ENCODE results near the gene TTF2. TPM values are rescaled to one million over a fixed set of nuclear protein-coding genes. Genes with fewer than 3 reads are reported as not detected.
A peak's percentile ranks its signal among the peaks of the same experiment; 100 is the strongest.

TTF2 gene
- total and polyA plus RNA-seq, 2 of the 8 experiments (the other 6 are each of a cell fraction or from before 2014, with no cell fraction given): 16.9 to 89.6 TPM

- Histone ChIP-seq H2AFZ (ENCODE audit: low read length) (no peak overlapping the region), H2BK5ac (ENCODE audit: low read depth, low read length) (no peak overlapping the region), H4K91ac (replicated peaks; ENCODE audit: insufficient read length, low read length) (no peak overlapping the region), H4K5ac (ENCODE audit: insufficient read length, low read depth, low read length) (no peak overlapping the region), H4K20me1 (replicated peaks in 1 of 2; ENCODE audit: control insufficient read depth in 1 of 2, insufficient read depth in 2 of 2, low read length in 2 of 2) (no peaks in the 10 kb centered on the region), H3K27ac (ENCODE audit: low read depth, low read length) (no peak overlapping the region), H3K79me2 (ENCODE audit: control insufficient read depth in 1 of 2, insufficient read depth in 2 of 2, low read length in 2 of 2) (peaks cover 0 to 3% of the 10 kb centered on the region in 2 experiments; a peak in 1 of 4 replicates), H3K4ac (replicated peaks; ENCODE audit: insufficient read length, low read depth, low read length) (no peak overlapping the region), H3K4me3 (ENCODE audit: extremely low read depth in 1 of 4, insufficient read depth in 2 of 4, low read depth in 3 of 4, low read length in 4 of 4) (no peak overlapping the region), H3K36me3 (ENCODE audit: control insufficient read depth in 2 of 4, insufficient read depth in 4 of 4, low read length in 3 of 4) (no peaks in the 10 kb centered on the region), H3K4me2 (ENCODE audit: insufficient read depth in 1 of 2, low read depth in 2 of 2, low read length in 2 of 2) (no peak overlapping the region), H3K18ac (ENCODE audit: extremely low read depth, low read length) (no peak overlapping the region), H4K8ac (ENCODE audit: extremely low read depth, insufficient read depth, low read length) (no peak overlapping the region), H2BK15ac (ENCODE audit: low read length) (no peak overlapping the region), H2BK20ac (ENCODE audit: low read length) (0 out of 2 replicates have a peak overlapping the region, but pooled peaks have one; percentile 22), H3K9me3 (ENCODE audit: insufficient read depth in 2 of 2, low read depth in 1 of 2, low read length in 1 of 2) (no peaks in the 10 kb centered on the region), H3K23me2 (ENCODE audit: low read depth, low read length) (no peaks in the 10 kb centered on the region; the same call in 1 of the 2 replicates), H2BK120ac (replicated peaks; ENCODE audit: low read depth, low read length) (no peak overlapping the region), H2AK5ac (ENCODE audit: low read depth, low read length) (no peak overlapping the region), H3K9ac (replicated peaks in 1 of 4; ENCODE audit: extremely low read depth in 1 of 4, low read depth in 3 of 4, low read length in 3 of 4) (no peak overlapping the region), H2BK12ac (ENCODE audit: low read depth, low read length) (no peak overlapping the region), H3K14ac (ENCODE audit: insufficient read length) (no peak overlapping the region), H3K56ac (replicated peaks; ENCODE audit: insufficient read length, low read depth, low read length) (no peak overlapping the region), H3K4me1 (replicated peaks in 1 of 4; ENCODE audit: control insufficient read depth in 3 of 4, insufficient read depth in 4 of 4, low read length in 3 of 4) (peaks cover 0 to 6% (median 0%) of the 10 kb centered on the region in 4 experiments; a peak in 2 of 7 replicates), H3K27me3 (replicated peaks in 1 of 4; ENCODE audit: control insufficient read depth in 3 of 4, extremely low read depth in 1 of 4, insufficient read depth in 3 of 4, low read length in 3 of 4) (no peaks in the 10 kb centered on the region), H3K23ac (ENCODE audit: insufficient read length) (no peak overlapping the region), H3K79me1 (ENCODE audit: low read depth, low read length) (no peaks in the 10 kb centered on the region)
- FAIRE-seq: no peak
- ChIA-PET CTCF (ENCODE audit: partially characterized antibody) (interaction anchor here (1.1 kb wide), 1 partner anchor 305 kb away, joined by 3 read pairs; no protein-coding TSS in a partner anchor), POLR2A (ENCODE audit: partially characterized antibody) (no interaction called here)
- WGBS, 2 experiments (ENCODE audit: extremely low coverage in 1 of 2, insufficient coverage in 1 of 2, insufficient read length in 1 of 2, insufficient replicate concordance in 2 of 2, low coverage in 1 of 2, low lambda C conversion rate in 2 of 2, missing lambda C conversion rate in 1 of 2): 83% methylated on average over 10 of the region's 11 CpGs; no CpG with 5 or more reads in 1 of the 2 experiments
- no peak for DNase-seq (ENCODE audit: low read depth in 1 of 2, low spot score in 2 of 2)
- no peak for TF ChIP-seq RAD21 (IDR thresholded peaks at IDR 0.05 in 1 of 2, conservative IDR thresholded peaks at IDR 0.05 in 1 of 2; ENCODE audit: low read depth in 2 of 2, low read length in 2 of 2)
- TF ChIP-seq BRCA1 (IDR thresholded peaks at IDR 0.05; ENCODE audit: low read depth, low read length): no peak
- no peak for TF ChIP-seq CREB1 (IDR thresholded peaks at IDR 0.05)
- TF ChIP-seq CEBPB (IDR thresholded peaks at IDR 0.05; ENCODE audit: low read depth, low read length): no peak
- TF ChIP-seq TCF12 (IDR thresholded peaks at IDR 0.05; ENCODE audit: low read depth, low read length): no peak
- no peak for TF ChIP-seq JUN (IDR thresholded peaks at IDR 0.05; ENCODE audit: low read depth, low read length)
- TF ChIP-seq TBP (IDR thresholded peaks at IDR 0.05; ENCODE audit: low read depth, low read length): no peak
- no peak for TF ChIP-seq SUZ12 (IDR thresholded peaks at IDR 0.05; ENCODE audit: low read length)
- no peak for TF ChIP-seq FOSL1 (IDR thresholded peaks at IDR 0.05; ENCODE audit: insufficient read depth, low read depth, low read length)
- TF ChIP-seq CTCF (IDR thresholded peaks at IDR 0.05; ENCODE audit: control extremely low read depth in 1 of 3, insufficient read depth in 1 of 3, low read depth in 1 of 3, low read length in 3 of 3): no peak
Observed at GRCh38 chr1:117032681-117033539, 27.2 kb upstream of the TTF2 start.
